ENCODE measurements around the gene RARS2.

Gene RARS2

DNA sequence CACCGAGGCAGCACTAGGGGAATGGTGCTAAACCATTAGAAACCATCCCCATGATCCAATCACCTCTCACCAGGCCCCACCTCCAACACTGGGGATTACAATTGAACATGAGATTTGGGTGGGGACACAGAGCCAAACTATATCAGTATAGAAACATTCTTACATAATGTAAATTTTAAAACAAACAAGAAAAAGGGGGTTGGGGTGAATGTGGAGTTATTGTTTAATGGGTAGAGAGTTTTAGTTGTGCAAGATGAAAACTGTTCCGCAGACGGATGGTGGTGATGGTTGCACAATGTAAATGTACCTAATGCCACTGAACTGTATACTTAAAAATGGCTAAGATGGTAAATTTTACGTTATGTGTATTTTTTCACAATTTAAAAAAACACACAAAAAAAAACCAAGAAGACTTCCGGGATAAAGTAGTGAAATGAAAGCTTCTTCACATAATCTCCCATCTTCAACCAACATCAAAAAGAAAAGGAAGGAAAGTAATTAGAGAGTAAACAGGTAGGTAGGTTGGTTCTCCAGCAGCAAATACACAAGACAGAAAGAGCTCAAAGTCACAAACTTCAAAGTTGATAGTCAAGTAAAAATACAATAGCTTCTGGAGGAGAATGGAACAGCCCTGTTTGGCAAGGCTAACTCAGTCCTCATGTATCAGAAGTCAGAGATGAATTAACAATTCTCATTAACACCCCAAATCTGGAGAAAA is 16.3 kb downstream of the RARS2 start:
- DNase-seq: no peak

DNA sequence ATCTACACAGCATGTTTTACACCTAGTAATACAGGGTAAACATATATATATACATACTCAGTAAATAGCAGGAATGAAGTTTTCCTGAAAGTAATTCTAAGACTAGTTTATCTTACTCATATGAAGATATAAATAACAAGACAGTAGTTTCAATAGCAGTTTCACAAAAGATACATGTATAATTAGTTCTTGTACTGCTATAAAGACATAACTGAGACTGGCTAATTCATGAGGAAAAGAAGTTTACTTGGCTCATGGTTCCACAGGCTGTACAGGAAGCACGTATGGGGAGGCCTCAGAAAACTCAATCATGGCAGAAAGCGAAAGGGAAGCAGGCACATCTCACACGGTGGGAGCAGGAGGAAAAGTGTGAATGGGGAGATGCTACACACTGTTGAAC is 16.9 kb downstream of the RARS2 start:
- DNase-seq: no peak

GRCh38 chr6:87572021-87572420 is 17.8 kb downstream of the RARS2 start:
- no peak for DNase-seq

GRCh38 chr6:87561017-87561416 is 28.8 kb downstream of the RARS2 start:
- DNase-seq: no peak

DNA sequence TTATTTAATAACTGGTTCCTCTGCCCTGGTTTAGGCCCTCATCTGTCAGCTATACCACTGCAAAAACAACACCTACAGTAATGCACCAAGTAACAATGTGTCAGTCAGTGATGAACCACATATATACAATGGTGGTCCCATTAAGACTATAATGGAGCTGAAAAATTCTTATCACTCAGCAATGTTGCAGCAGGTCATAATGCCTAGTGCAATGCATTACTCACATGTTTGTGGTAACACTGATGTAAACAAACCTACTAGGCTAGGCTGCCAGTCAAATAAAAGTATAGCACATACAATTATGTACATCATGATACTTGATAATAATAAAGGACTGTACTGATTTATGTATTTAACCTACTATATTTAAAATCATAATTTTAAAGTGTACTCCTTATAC is 31.3 kb downstream of the RARS2 start:
- DNase-seq: no peak

GRCh38 chr6:87555506-87555905 is 34.3 kb downstream of the RARS2 start:
- no peak for DNase-seq

DNA sequence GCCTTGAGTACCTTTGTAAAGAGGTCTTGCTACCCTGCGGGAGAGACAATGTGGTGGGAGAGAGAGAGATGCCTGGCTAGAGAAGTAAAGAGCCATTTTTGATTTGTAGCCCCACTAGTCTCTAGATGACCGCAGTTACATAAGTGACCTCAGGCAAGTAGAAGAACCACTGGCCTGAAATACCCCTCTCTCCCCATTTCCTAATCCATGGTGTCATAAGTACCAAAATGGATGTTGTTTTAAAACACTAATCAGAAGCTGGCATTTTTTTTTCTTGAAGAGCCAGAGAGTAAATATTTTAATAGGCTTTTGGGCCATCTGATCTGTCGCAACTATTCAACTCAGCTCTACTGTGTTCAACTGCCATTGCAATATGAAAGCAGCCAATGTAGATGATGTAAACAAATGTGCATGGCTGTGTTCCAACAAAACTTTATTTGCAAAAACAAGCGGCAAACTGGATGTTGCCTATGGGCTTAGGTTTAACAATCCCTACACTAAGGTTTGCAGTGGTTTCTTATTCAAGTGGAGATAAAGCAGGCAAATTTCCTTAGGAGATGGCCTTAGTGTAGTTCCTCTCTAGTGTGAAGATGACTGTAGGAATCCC is 36.5 kb downstream of the RARS2 start:
- no peak for DNase-seq

GRCh38 chr6:87551799-87552198 is 38.0 kb downstream of the RARS2 start:
- DNase-seq: no peak

DNA sequence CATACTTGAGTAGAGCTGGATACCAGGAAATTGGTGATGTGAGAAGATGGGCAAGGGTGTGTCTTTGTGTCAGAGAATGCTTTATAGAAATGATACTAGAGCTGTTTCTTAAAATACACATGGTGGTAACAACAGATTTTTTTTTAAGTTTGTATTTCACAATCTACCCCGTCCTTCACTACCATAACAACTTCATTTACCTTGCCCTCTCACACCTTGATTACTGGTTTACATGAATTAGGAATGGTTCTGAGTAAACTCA is 45.4 kb downstream of the RARS2 start:
- no peak for DNase-seq

DNA sequence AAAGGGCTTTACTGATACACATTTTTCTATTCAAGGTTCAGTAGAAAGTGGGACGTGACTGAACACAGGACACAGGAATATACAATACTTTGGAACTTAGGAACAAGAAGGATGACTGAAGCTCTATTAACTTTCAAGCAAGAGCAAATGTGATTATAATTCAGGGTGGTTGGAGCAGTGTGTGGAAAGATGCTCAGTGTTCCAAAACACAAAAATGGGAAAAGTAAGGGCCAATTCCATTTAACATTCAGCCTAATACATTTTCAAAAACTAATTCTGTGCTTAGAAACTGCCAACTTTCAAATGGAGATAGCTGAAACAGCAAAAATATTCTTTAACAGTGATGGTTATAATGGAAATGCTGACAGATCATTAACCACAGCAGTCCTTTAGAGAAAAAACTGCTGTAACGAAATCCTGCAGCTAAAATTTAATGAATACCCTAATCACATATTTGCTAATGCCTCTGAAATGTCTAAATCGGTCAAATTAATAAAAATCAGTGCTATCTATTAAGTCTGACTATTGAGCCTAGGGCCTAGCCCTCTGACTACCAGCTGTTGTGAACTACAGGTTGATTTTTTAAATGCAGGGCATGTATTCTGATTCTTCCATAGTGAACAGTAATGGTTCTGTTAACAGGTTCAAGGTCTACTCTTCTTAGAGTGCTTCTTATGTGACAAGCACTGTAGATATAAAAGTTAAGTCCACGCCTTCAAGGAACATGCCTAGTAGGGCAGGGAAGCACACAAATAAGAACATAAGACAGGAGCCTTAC is 45.9 kb downstream of the RARS2 start:
- DNase-seq: no peak

DNA sequence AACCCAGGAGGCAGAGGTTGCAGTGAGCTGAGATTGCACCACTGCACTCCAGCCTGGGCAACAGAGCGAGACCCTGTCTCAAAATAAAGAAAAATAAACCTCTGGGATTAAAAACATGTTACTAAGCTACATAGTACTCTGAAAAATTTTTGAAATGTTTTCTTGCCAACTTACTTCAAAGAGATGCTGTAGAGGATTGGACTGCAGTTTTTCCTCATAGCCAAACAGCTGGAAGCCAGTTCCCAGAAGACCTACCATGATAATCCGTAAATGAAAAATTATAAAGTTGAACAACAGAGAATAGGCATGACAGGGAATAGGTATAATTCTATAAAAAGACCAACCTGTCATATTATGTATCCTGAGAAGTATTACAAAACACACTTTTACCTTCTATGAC is 48.0 kb downstream of the RARS2 start:
- DNase-seq: no peak

DNA sequence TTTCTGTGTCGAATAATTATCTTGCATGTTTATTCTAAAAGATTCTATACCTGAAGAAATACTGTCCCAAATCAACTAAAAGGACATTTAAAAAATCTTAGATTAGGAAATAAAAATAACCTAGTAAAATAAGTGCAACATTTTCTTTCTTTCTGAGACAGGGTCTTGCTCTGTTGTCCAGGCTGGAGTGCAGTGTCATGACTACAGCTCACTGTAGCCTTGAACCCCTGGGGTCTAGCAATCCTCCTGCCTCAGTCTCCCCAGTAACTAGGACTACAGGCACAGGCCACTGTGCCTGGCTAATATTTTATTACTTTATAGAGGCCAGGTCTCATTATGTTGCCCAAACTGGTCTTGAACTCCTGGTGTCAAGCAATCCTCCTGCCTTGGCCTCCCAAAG is 48.7 kb downstream of the RARS2 start:
- no peak for DNase-seq

GRCh38 chr6:87540539-87540938 is 49.2 kb downstream of the RARS2 start:
- DNase-seq: no peak

GRCh38 chr6:87539554-87539953 is 50.2 kb downstream of the RARS2 start:
- DNase-seq: no peak

DNA sequence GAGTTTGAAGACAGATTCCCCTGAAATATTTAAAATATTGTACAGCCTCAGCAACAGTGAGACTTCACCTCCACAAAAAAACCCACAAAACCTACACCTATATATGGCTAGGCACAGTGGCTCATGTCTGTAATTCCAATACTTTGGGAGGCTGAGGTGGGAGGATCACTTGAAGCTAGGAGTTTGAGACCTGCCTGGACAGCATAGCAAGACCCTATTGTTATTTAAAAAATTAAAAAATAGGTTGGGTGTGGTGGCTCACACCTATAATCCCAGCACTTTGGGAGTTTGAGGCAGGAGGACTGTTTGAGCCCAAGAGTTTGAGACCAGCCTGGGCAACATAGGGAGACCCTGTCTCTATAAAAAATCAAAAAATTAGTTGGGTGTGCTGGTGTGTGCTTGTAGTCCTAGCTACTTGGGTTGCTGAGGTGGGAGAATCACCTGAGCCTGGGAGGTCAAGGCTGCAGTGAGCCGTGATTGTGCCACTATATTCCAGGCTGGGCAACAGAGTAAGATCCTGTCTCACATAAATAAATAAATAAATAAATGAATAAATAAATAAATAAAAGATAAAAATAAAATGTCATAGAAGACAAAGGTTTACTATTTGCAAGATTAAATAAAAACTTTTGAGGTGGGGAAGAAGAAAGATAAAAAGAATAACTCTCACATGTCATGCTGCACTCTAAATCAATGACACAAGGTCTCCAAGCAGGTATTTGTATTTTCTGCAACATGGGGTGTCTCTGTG is 51.1 kb downstream of the RARS2 start:
- DNase-seq: no peak

DNA sequence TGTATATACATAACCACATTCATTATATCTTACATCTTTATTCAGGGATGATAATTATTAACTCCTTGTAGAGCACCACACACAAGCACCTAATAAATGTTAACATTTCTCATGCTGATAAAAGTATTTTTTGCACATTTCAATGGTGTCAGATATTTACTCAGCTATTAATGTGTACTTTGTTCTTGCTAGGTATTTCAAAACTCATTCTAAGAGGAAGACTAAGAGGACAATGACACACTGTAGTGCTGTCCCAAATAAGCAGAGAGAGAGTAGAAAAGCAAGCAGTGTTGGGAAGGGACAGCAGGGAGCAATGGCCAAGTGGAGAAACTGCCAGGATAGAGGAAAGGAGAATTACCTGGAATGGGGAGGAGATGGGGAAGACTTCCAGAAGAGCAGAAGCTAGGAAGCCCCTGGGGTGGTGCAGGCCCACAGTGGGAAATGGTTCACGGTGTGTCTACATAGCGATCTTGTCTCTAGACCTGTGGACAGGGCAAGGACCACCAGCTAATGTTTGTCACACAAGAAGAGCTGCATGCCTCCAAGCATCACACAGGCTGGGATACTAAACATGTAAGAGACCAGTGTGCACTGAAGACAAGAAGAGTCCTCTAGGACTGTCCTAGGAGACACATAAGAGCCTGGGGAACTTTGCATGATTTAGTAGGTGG is 55.3 kb downstream of the RARS2 start:
- DNase-seq: no peak

GRCh38 chr6:87529221-87529620 is 60.6 kb downstream of the RARS2 start:
- no peak for DNase-seq

- no peak for DNase-seq
Measured at GRCh38 chr6:87522686-87523085, 67.1 kb downstream of the RARS2 start.

DNA sequence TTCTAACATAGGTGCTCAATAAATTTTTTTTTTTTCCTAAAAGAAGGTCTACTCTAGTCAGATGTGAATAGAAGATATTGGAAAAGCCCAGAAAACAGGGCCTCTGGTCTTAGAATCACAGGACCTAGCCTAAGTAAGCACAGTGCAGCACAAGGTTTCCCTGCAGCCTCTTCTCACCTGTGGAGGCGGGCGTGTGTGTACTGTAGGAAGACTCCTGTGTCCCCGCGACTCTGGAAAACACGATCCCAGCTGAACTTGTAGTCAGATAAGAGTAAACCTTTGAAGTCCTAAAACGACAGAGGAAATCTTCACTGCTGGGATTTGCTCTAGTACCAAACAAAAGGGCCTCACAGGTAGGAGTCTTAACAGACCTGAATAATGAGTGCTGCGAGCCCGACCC is 71.3 kb downstream of the RARS2 start:
- no peak for DNase-seq

DNA sequence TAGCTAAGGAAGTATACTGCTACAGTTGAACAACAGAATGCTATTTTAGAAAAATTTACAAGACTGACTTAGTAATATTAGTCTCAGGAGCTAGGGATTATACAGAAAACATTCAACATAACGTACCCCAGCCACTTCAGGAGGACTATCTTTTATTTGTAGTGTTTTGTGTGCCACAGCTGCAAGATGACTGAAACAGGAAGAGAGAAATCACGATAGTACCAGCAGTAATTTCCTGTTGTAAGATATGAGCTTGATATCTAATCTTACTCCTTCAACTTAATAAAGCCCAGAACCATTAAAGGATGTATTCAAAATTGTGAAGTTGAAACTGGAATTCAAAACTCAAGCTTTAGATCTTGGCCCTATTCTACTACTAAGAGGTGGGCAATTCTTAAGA is 75.0 kb downstream of the RARS2 start:
- DNase-seq: no peak

DNA sequence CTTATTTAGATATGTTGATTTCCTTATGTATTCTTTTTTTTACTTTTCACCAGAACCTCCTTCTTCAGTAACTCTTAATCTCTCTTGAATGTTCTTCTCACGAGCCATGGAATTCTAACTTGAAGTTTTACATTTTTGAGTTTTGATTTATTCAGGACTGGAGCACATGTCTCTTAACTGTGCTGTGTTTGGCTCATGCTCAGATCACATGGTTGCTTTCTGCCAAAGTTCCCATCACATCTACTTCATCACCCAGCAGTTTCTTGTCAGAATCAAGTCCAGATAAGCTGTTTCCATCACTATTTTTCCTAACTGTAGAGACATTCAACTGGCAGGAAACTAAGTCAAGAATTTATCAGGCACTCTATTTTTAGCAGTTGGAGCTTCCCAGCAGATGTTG is 85.3 kb downstream of the RARS2 start:
- DNase-seq: no peak

- no peak for DNase-seq
Measured at GRCh38 chr6:87501809-87502572, 87.8 kb downstream of the RARS2 start.
